T47D (cell line): ENCODE results near the gene TTYH1.
A peak's percentile ranks its signal among the peaks of the same experiment; 100 is the strongest.
"Not testable (repeated sequence)": the region's sequence is repeated elsewhere in the genome, so short reads cannot be mapped to it uniquely, and the experiment has no call there.

Experiments used
- DNase-seq, 2 experiments: peaks; one replicate each; pipeline versions ENCODE4 v3.0.0 to v3.0.0-alpha.2; 2011 to 2012; ENCODE audit warnings: low read depth in 1 of 2, low spot score in 1 of 2
- JUND ChIP-seq: IDR thresholded peaks from 2 replicates; pipeline ENCODE4 v1.6.1; 2012; ENCODE audit warnings: low read depth
- in situ Hi-C: cut with HindIII; loops from 2 replicates; pipeline ENCODE4 v1.10.0; 2016; ENCODE audit warnings: low sequenced_read_pairs, low pct_unique_long_range_greater_than_20kb

TTYH1 gene

DNA sequence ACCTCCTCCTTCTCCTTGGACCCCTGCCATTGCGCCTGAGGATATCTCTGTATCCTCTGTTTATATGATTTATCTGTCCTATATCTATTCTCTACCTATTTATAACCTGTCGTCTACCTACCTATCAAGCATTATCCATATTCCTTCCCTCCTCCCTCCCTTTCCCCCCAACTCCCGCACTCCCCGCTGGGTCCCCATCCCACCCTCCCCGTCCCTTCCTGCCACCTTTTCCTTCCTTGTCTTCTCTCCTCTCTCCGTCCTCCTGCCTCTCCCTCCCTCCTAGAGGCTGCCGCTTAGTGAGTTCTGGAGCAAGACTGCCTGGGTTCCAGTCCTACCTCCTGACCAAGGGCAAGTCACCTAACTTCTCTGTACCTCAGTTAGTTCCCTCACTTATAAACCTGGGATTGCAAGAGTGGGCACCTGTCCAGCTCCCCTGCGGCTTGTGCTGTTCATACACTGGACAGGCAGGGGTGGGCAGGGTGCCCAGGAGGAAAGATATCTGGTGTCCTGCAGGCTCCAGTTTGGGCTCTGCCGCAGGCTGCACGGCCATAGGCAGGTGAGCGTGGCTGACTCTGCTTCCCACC is 16.1 kb downstream of the TTYH1 start:
- in situ Hi-C loops: no loop called here
- TF ChIP-seq JUND: no peak

DNA sequence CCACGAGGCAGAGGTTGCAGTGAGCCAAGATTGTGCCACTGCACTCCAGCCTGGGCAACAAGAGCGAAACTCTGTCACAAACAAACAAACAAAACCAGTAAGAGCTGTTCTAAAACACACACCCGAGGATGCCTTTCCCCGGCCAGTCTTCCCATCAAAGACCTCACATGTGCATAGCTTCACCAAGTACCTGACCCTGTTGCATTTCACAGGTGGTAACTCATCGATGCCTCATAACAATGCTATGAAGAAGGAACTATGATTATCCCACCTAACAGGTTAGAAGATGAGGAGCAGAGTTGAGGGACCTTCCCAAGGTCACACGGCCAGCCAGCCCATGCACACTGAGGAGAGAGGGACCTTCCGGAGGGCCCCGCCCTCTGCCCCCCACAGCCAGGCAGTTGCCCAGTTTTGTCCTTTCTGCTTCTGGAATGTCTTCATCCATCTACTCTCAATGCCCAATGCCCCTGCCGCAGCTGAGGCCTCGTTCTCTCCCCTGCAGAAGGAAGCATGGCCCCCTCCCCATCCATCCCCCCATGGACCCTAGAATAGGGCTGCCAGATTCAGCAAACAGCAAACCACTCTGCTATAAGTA is 17.0 kb downstream of the TTYH1 start:
- DNase-seq: peak; percentile 41 to 92
- TF ChIP-seq JUND: no peak
- in situ Hi-C loops: no loop called here

More for the DNA sequence above, 16.1 kb downstream of the TTYH1 start:
- peak; percentile 28 to 89 for DNase-seq

DNA sequence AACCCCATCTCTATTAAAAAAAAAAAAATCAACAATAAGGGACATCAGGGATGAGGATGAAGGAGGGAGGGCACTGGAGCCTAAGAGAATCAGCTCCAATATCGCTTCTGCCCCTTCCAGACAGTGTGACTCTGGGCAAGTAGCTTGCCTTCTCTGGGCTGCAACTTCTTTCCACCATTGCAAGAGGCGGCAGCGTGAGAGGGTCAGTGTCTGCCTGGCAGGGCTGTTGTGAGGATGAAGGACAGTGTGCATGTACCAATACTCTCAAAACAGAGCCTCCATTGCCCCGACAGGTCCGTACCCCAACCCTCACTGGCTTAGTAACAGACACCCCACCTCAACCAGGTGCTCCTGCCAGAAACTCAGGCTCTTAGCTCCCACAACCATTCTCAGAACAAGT is 18.4 kb downstream of the TTYH1 start:
- DNase-seq: no peak
- in situ Hi-C loops: no loop called here
- no peak for TF ChIP-seq JUND

DNA sequence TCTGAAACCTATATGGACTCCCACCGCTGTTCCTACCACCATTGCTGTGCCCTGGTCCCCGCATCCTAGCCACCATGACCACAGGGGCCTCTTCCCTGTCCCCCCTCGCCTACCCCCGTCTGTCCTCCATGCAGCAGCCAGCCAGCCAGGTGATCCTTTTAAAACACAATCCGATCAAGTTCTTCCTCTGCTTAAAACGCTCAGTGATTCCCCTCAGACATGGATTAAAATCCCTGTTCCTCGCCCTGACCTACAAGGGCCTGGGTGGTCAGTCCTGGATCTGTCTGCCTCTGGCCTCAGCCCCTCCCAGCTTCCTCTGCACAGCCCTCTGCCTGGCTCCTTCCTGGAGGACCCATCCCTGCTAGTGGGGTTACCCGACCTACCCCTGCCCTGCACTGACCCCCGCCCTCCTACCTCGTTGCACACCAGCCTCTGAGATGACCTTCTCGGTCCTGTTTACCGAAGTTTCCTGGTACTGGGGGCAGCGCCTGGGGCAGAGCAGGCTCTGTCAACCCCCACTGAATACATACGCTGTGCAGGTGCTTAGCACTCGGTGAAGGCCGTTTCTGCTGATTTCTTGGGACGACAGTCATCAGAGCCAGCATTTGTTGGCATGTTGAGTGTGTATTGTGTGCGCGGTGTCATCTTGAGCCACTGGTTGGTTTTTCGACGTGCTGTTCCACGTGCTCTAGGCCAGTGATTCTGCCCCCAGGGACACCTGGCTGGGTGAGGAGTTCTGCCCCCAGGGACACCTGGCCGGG is 19.0 kb downstream of the TTYH1 start:
- in situ Hi-C loops: no loop called here
- TF ChIP-seq JUND: no peak
- DNase-seq: peak in 1 of 2 experiments; percentile 25

DNA sequence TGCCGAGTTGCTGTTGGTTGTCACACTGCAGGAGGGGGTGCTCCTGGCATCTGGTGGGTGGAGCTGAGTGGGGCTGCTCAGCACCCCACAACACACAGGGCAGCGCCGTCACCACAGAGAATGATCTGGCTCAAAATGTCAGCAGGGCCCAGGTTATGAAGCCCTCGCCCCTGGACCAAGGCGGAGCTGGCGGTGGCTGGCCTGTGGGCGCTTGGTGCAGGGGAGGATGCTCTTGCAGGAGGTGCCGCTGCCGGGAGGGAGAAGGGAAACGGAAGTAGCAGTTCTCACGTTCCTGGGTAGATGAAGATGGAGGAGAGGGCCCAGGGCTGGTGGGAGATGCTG is 19.6 kb downstream of the TTYH1 start:
- no peak for TF ChIP-seq JUND
- no peak for DNase-seq
- in situ Hi-C loops: no loop called here

DNA sequence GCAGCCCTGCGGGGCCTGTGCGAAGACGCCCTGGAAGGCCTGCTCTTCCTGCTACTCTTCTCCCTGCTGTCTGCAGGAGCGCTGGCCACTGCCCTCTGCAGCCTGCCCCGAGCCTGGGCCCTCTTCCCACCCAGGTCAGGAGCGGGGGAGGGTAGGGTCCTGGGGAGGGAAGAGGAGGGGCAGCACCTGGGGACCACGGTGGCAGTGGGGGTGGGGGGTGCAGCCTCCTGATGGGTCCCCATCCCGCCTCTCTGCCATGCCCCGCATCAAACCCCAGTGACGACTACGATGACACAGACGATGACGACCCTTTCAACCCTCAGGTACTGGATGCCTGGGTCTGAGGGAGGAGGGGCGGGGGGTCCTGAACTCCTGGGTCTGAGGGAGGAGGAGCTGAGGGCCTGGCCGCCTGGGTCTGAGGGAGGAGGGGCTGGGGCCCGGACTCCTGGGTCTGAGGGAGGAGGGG is 20.3 kb downstream of the TTYH1 start:
- TF ChIP-seq JUND: no peak
- DNase-seq: no peak
- in situ Hi-C loops: no loop called here

DNA sequence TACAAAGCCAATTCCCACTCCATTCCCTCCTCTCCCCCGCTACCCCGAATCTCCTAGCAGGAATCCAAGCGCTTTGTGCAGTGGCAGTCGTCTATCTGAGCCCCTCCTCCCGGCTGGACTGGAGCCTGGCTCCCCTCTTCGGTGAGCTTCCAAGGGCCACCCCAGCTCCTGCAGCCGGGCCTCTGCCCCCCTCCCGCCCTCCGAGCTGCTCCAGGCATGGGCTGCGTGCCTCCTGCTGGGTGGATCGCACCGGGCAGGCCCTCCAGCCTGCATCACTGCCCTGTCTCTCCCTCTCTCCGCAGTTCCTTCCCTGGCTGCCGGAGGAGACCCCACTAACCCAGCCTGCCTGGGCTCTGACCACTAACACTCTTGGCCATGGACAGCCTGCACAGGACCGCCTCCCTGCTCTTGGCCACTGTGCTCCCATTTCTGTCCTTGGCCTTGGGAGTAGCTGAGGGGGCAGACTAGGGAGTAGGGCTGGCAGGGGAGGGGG is 20.8 kb downstream of the TTYH1 start:
- DNase-seq: no peak
- TF ChIP-seq JUND: no peak
- in situ Hi-C loops: no loop called here

DNA sequence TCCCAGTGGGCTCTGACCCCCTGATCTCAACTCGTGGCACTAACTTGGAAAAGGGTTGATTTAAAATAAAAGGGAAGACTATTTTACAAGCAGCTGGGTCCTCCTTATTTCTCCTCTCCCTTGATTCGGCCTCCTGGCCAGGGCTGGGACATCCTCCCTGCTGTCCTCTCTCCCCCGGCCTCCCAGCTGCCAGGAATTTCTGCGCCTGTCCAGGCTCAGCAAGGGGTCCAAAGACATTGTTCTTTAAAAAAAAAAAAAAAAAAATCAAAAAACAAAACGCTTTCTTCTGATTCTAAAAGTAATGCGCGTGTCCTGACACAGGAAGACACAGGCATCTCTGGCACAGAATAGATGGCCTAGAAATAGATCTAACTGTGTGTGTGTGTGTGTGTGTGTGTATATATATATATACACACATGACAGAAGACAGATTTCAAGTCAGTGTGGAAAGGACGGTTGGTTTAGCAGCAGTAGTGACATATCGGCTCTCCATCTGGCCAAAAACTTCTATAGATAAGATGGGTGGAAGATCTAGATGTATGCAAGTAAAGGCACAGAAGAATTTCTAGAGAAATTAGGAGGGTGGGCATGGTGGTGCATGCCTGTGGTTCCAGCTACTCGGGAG is 21.5 kb downstream of the TTYH1 start:
- no peak for DNase-seq
- in situ Hi-C loops: no loop called here
- no peak for TF ChIP-seq JUND

DNA sequence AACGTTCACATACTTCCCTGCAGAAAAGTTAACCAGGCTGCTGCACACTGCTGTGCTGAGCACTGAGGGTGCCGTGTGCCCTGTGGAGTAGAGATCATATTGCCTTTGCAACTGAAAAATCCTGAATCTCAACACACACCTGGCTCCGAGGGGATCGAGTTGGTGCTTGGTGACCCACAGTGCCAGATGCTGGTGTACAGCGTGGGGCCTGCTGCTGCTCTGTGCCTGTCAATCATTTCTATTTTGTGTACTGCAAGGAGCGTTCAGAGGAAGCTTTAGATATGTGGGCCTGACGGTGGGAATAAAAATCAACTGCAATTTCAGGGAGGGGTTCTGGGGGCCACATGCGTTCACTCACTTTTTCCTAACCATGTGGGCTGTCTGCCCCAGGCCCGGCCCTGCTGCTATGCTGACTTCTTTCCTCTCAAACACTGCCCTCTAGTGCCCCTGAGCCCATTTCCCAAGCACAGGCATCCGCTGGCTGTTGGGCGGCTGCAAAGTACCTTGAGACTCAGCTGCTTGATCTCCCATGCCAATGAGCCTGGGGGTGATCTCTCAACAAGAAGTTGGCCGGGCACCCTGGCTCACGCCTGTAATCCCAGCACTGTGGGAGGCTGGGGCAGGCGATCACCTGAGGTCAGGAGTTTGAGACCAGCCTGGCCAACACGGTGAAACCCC is 24.0 kb downstream of the TTYH1 start:
- in situ Hi-C loops: no loop called here
- DNase-seq: peak; percentile 62 to 80
- TF ChIP-seq JUND: no peak

DNA sequence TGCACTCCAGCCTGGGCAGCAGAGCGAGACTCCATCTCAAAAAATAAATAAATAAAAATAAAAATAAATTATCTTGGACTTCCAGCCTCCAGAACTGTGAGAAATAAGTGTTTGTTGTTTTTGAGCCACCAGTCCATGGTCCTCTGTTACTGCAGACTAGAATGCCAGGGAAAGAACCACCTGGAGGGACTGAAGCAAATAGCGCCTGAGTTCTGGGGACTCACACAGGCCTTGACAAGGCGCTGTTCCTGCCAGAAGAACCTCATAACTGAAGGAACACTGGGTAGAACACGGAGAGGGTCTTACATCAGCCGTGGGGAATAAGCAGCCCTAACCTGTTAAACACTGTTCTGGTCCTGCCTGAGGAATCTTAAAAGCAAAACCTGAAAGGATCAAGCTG is 25.4 kb downstream of the TTYH1 start:
- no peak for TF ChIP-seq JUND
- in situ Hi-C loops: no loop called here
- no peak for DNase-seq

DNA sequence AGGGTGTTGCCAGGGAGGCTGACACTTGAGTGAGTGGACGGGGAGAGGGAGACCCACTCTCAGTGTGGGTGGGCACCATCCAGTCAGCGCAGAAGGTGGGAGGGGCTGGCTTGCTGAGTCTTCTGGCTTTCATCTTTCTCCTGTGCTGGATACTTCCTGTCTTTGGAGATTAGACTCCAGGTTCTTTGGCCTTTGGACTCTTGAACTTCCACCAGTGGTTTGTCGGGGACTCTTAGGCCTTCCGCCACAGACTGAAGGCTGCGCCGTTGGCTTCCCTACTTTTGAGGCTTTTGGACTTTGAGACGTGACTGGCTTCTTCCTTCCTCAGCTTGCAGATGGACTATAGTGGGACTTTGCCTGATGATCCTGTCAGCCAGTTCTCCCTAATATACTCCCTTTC is 29.5 kb downstream of the TTYH1 start:
- no peak for TF ChIP-seq JUND
- in situ Hi-C loops: no loop called here
- no peak for DNase-seq

DNA sequence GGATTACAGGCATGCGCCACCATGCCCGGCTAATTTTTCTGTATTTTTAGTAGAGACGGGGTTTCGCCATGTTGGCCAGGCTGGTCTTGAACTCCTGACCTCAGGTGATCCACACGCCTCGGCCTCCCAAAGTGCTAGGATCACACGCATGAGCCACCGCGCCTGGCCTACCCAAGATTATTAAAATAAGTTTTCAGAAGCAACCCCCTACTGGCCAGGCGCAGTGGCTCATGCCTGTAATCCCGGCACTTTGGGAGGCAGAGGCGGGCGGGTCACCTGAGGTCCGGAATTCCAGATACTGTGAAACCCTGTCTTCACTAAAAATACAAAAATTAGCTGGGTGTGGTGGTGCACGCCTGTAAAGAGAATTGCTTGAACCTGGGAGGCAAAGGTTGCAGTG is 31.1 kb downstream of the TTYH1 start:
- DNase-seq, in situ Hi-C loops: not testable (repeated sequence)
